ENCODE measurements around the gene CIC. TPM values are rescaled to one million over a fixed set of nuclear protein-coding genes. Genes with fewer than 3 reads are reported as not detected.
A peak's percentile ranks its signal among the peaks of the same experiment; 100 is the strongest.

CIC gene
- total and polyA plus RNA-seq, 9 of the 15 experiments (the other 6 are each of a cell fraction or from before 2014, with no cell fraction given), result 0.07 to 44.7 (median 8.6) TPM

GRCh38 chr19:42267644-42268141, 1.4 kb upstream of the CIC start (continued):
- TF ChIP-seq ZBTB40 (IDR thresholded peaks at IDR 0.05), result 0 out of 2 replicates have a peak, but pooled peaks have one; percentile 29
- no peak for TF ChIP-seq ZBTB40 (CRISPR knock-in tag; IDR thresholded peaks at IDR 0.05)
- no peak for TF ChIP-seq DLX4 (CRISPR knock-in tag; IDR thresholded peaks at IDR 0.05)
- no peak for TF ChIP-seq BRD9 (IDR thresholded peaks at IDR 0.05; ENCODE audit: low read depth, partially characterized antibody)
